Skeletal muscle tissue (tissue), 4 donors: ENCODE measurements around the gene SAMD9. TPM values are rescaled to one million over a fixed set of nuclear protein-coding genes. Genes with fewer than 3 reads are reported as not detected.
A peak's percentile ranks its signal among the peaks of the same experiment; 100 is the strongest.
"Not testable (repeated sequence)": the region's sequence is repeated elsewhere in the genome, so short reads cannot be mapped to it uniquely, and the experiment has no call there.

Experiments
- H3K27ac ChIP-seq: one replicate; pipeline ENCODE4 v1.7.0; 2013; ENCODE audit warnings: mild to moderate bottlenecking, low read depth, low read length, inconsistent platforms
- H3K27me3 ChIP-seq, 3 donors: one replicate each; pipeline ENCODE4 v1.7.0; 2013; ENCODE audit warnings: low read length in 3 of 3; ENCODE audit not compliant: control insufficient read depth in 3 of 3, insufficient read depth in 3 of 3
- H3K36me3 ChIP-seq, 3 donors: one replicate each; pipeline ENCODE4 v1.7.0; 2013; ENCODE audit warnings: low read length in 3 of 3; ENCODE audit not compliant: control insufficient read depth in 3 of 3, insufficient read depth in 3 of 3
- H3K4me1 ChIP-seq, 3 donors: one replicate each; pipeline ENCODE4 v1.7.0; 2013; ENCODE audit warnings: low read length in 3 of 3, mild to moderate bottlenecking in 3 of 3; ENCODE audit not compliant: control insufficient read depth in 3 of 3, insufficient read depth in 3 of 3
- H3K4me3 ChIP-seq, 3 donors: one replicate each; pipeline ENCODE4 v1.7.0; 2013; ENCODE audit warnings: low read length in 3 of 3
- H3K9ac ChIP-seq, 3 donors: one replicate each; pipeline ENCODE4 v1.7.0; 2013; ENCODE audit warnings: low read length in 3 of 3, mild to moderate bottlenecking in 3 of 3, moderate library complexity in 2 of 3, low read depth in 1 of 3
- H3K9me3 ChIP-seq, 3 donors: one replicate each; pipeline ENCODE4 v1.7.0; 2013; ENCODE audit warnings: low read length in 3 of 3; ENCODE audit not compliant: control insufficient read depth in 3 of 3
- total RNA-seq: library from RNA; depleted of rRNA; stranded (reverse); fragments of >200 nt; gene quantifications from one replicate; pipeline ENCODE4 v1.2.3, GENCODE V29; 2014
- donor health status: Osteomylitis.

SAMD9 gene
- total RNA-seq, 1 donor from 2014 or later, result 3.1 TPM

- H3K27me3 ChIP-seq, H3K9me3 ChIP-seq, H3K4me3 ChIP-seq, H3K4me1 ChIP-seq, H3K27ac ChIP-seq, H3K9ac ChIP-seq, H3K36me3 ChIP-seq: not testable (repeated sequence)
Measured at GRCh38 chr7:93123532-93123931, 5.8 kb upstream of the SAMD9 start.

- H3K9me3 ChIP-seq, result no peaks in the 10 kb centered on the region
- H3K27me3 ChIP-seq, result no peaks in the 10 kb centered on the region
- no peaks in the 10 kb centered on the region for H3K36me3 ChIP-seq
- H3K9ac ChIP-seq, result no peak overlapping the region
- no peak overlapping the region for H3K4me3 ChIP-seq
- peaks cover 4 to 8% (median 5%) of the 10 kb centered on the region in 3 donors for H3K4me1 ChIP-seq
- H3K27ac ChIP-seq, result no peak overlapping the region
Measured at GRCh38 chr7:93120592-93121549, 3.1 kb upstream of the SAMD9 start.

GRCh38 chr7:93119191-93119905 is 1.6 kb upstream of the SAMD9 start:
- Histone ChIP-seq H3K9ac (no peak overlapping the region), H3K4me3 (no peak overlapping the region), H3K36me3 (no peaks in the 10 kb centered on the region), H3K27ac (no peak overlapping the region), H3K9me3 (no peaks in the 10 kb centered on the region), H3K27me3 (no peaks in the 10 kb centered on the region), H3K4me1 (peaks cover 4 to 8% (median 5%) of the 10 kb centered on the region in 3 donors)

GRCh38 chr7:93117327-93117726 is 452 bp downstream of the SAMD9 start:
- no peaks in the 10 kb centered on the region for H3K9me3 ChIP-seq
- H3K27me3 ChIP-seq, result no peaks in the 10 kb centered on the region
- H3K27ac ChIP-seq, result no peak overlapping the region
- H3K4me1 ChIP-seq, result peaks cover 4 to 8% (median 5%) of the 10 kb centered on the region in 3 donors
- H3K4me3 ChIP-seq, result peak overlapping the region; percentile 29 to 85 (median 64)
- H3K36me3 ChIP-seq, result no peaks in the 10 kb centered on the region
- H3K9ac ChIP-seq, result peak overlapping the region in 2 of 3 donors; percentile 60 to 65

GRCh38 chr7:93115796-93116195 is 2.0 kb downstream of the SAMD9 start:
- Histone ChIP-seq H3K27me3 (no peaks in the 10 kb centered on the region), H3K9me3 (no peaks in the 10 kb centered on the region), H3K27ac (no peak overlapping the region), H3K4me1 (peaks cover 4 to 8% (median 5%) of the 10 kb centered on the region in 3 donors), H3K4me3 (peak overlapping the region in 1 of 3 donors; percentile 5), H3K36me3 (no peaks in the 10 kb centered on the region), H3K9ac (no peak overlapping the region)

- H3K27ac ChIP-seq, result no peak overlapping the region
- no peaks in the 10 kb centered on the region for H3K4me1 ChIP-seq
- H3K9ac ChIP-seq, result no peak overlapping the region
- H3K9me3 ChIP-seq, result peaks cover 0 to 20% (median 4%) of the 10 kb centered on the region in 3 donors
- H3K27me3 ChIP-seq, result no peaks in the 10 kb centered on the region
- peak overlapping the region in 1 of 3 donors; percentile 29 for H3K4me3 ChIP-seq
- H3K36me3 ChIP-seq, result peaks cover 14 to 23% (median 15%) of the 10 kb centered on the region in 3 donors
Measured at GRCh38 chr7:93108003-93108402, 9.8 kb downstream of the SAMD9 start.

- Histone ChIP-seq H3K9ac (no peak overlapping the region), H3K9me3 (peaks cover under 1 to 17% (median 3%) of the 10 kb centered on the region in 3 donors), H3K27me3 (no peaks in the 10 kb centered on the region), H3K36me3 (no peaks in the 10 kb centered on the region), H3K4me1 (no peaks in the 10 kb centered on the region), H3K27ac (no peak overlapping the region), H3K4me3 (no peak overlapping the region)
Measured at GRCh38 chr7:93097388-93097787, 20.4 kb downstream of the SAMD9 start.

GRCh38 chr7:93092757-93093370 is 24.9 kb downstream of the SAMD9 start:
- H3K36me3 ChIP-seq, result no peaks in the 10 kb centered on the region
- peaks cover 0 to 5% (median 3%) of the 10 kb centered on the region in 3 donors for H3K9me3 ChIP-seq
- no peak overlapping the region for H3K9ac ChIP-seq
- H3K27me3 ChIP-seq, result no peaks in the 10 kb centered on the region
- H3K4me1 ChIP-seq, result no peaks in the 10 kb centered on the region
- H3K4me3 ChIP-seq, result no peak overlapping the region
- no peak overlapping the region for H3K27ac ChIP-seq

GRCh38 chr7:93073357-93073756 is 44.4 kb downstream of the SAMD9 start:
- not testable (repeated sequence) for H3K4me1 ChIP-seq, H3K27ac ChIP-seq, H3K9ac ChIP-seq, H3K9me3 ChIP-seq, H3K36me3 ChIP-seq, H3K27me3 ChIP-seq, H3K4me3 ChIP-seq
